GM23248 (cell line): ENCODE data around the gene ERC2.

Source experiments
- EZH2 ChIP-seq: fragments of 200-600 bp; sonication (generic); IDR thresholded peaks from 2 replicates; pipeline ENCODE4 v1.6.1; 2018; ENCODE audit warnings: antibody characterized with exemption, mild to moderate bottlenecking; ENCODE audit not compliant: insufficient read depth, poor library complexity, severe bottlenecking
- EZH2phosphoT487 ChIP-seq: fragments of 200-600 bp; sonication (generic); IDR thresholded peaks from 2 replicates; pipeline ENCODE4 v1.6.1; 2018; ENCODE audit warnings: antibody characterized with exemption, moderate library complexity, mild to moderate bottlenecking, low read depth; ENCODE audit not compliant: insufficient read depth

GRCh38 chr3:55704521-55704920, 763.7 kb downstream of the ERC2 start:
- TF ChIP-seq EZH2phosphoT487 (no peak), EZH2 (no peak)
